ENCODE results near the gene CHAD. TPM values are rescaled to one million over a fixed set of nuclear protein-coding genes. Genes with fewer than 3 reads are reported as not detected.
"Not testable (repeated sequence)": the region's sequence is repeated elsewhere in the genome, so short reads cannot be mapped to it uniquely, and the experiment has no call there.

The CHAD gene
- total and polyA plus RNA-seq, 2 donors (not counting 1 experiment from before 2014, with no cell fraction given): 3.5 to 4.4 TPM

DNA sequence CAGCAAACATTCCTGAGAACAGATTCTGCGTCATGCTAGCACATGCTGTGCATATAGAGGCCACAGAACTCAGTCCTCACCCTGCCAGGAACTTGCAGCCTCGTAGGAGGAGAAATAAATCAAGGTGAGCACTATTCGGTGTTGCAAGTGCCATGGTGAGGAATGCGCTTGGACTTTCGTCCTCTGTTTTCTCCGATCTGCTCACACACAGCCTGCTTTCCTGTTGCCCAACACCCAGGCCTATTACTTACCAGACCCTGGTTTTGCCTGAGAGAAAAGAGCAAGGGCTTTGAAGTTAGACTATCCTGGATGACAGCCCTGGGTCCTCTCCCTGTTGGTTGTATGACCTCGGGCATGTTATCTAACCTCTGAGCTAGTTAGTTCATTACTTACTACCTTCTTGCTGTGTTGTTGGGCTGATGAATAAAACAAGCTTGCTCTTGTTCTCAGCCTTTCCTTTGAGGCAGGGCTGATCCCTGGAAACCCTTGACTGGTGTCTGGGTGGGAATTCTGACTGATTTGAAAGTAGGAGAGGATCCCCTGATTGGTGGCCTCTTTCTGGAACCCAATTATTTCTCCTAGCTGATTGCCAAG is 39.8 kb downstream of the CHAD start:
- no peaks in the 10 kb centered on the region for H3K27me3 ChIP-seq (replicated peaks in 1 of 4; ENCODE audit: control extremely low read depth in 1 of 4, control insufficient read depth in 3 of 4, insufficient read depth in 4 of 4, low read length in 3 of 4)
- H3K4me3 ChIP-seq (ENCODE audit: control extremely low read depth in 1 of 5, extremely low read depth in 1 of 5, insufficient read depth in 1 of 5, low read depth in 2 of 5, low read length in 4 of 5): no peak overlapping the region
- ChIA-PET POLR2A (no interaction called here), CTCF (interaction anchor here (0.5 to 1.7 kb wide), 3 partner anchors 21 to 194 kb away, joined by 3 to 7 read pairs (median 3); partner anchors contain the start of gene LRRC59)
- intact Hi-C loops (cut with micrococcal nuclease): loop anchor here (10.0 kb wide), 1 partner anchor 54 kb away; the partner anchor contains the start of genes EME1 and MRPL27
- H3K9me3 ChIP-seq (ENCODE audit: control extremely low read depth in 1 of 3, control insufficient read depth in 2 of 3, insufficient read depth in 1 of 3, low read length in 2 of 3): no peaks in the 10 kb centered on the region
- H2AFZ ChIP-seq (ENCODE audit: insufficient read depth, low read depth, low read length, poor library complexity, severe bottlenecking): no peak overlapping the region
- H4K20me1 ChIP-seq (ENCODE audit: control insufficient read depth, insufficient read depth, low read length, poor library complexity, severe bottlenecking): no peaks in the 10 kb centered on the region
- peaks cover 19 to 30% of the 10 kb centered on the region in 2 donors for H3K4me1 ChIP-seq (ENCODE audit: control insufficient read depth in 2 of 2, insufficient read depth in 2 of 2, low read length in 2 of 2)
- H3K4me2 ChIP-seq (replicated peaks; ENCODE audit: low read depth, low read length, poor library complexity, severe bottlenecking): no peak overlapping the region
- no peak for DNase-seq
- H3K4me3 Mint-ChIP-seq: no peak overlapping the region
- 100% methylated on average over 3 of the region's 7 CpGs for WGBS (ENCODE audit: insufficient coverage)
- H3K9ac ChIP-seq (ENCODE audit: low read length): no peak overlapping the region
- ATAC-seq (ENCODE audit: low read depth): no peak
- no peaks in the 10 kb centered on the region for H3K9me3 Mint-ChIP-seq (ENCODE audit: insufficient read depth)
- H3K4me1 Mint-ChIP-seq: peaks cover 36% of the 10 kb centered on the region
- no peak overlapping the region for H3K27ac Mint-ChIP-seq
- peaks cover 0 to 7% of the 10 kb centered on the region in 2 experiments for H3K36me3 ChIP-seq (replicated peaks in 1 of 2; ENCODE audit: control extremely low read depth in 1 of 2, control insufficient read depth in 1 of 2, extremely low read depth in 1 of 2, insufficient read depth in 2 of 2, low read length in 1 of 2)
- no peaks in the 10 kb centered on the region for H3K27me3 Mint-ChIP-seq
- H3K79me2 ChIP-seq (ENCODE audit: control insufficient read depth, insufficient read depth, low read length): peaks cover 34% of the 10 kb centered on the region
- H3K27ac ChIP-seq (ENCODE audit: low read length in 2 of 2): no peak overlapping the region
- TF ChIP-seq, protein P1, sequence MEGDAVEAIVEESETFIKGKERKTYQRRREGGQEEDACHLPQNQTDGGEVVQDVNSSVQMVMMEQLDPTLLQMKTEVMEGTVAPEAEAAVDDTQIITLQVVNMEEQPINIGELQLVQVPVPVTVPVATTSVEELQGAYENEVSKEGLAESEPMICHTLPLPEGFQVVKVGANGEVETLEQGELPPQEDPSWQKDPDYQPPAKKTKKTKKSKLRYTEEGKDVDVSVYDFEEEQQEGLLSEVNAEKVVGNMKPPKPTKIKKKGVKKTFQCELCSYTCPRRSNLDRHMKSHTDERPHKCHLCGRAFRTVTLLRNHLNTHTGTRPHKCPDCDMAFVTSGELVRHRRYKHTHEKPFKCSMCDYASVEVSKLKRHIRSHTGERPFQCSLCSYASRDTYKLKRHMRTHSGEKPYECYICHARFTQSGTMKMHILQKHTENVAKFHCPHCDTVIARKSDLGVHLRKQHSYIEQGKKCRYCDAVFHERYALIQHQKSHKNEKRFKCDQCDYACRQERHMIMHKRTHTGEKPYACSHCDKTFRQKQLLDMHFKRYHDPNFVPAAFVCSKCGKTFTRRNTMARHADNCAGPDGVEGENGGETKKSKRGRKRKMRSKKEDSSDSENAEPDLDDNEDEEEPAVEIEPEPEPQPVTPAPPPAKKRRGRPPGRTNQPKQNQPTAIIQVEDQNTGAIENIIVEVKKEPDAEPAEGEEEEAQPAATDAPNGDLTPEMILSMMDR (IDR thresholded peaks at IDR 0.05): no peak
- TF ChIP-seq EZH2 (IDR thresholded peaks at IDR 0.05; ENCODE audit: borderline replicate concordance, insufficient read depth, low read depth, low read length, poor library complexity, severe bottlenecking): no peak

DNA sequence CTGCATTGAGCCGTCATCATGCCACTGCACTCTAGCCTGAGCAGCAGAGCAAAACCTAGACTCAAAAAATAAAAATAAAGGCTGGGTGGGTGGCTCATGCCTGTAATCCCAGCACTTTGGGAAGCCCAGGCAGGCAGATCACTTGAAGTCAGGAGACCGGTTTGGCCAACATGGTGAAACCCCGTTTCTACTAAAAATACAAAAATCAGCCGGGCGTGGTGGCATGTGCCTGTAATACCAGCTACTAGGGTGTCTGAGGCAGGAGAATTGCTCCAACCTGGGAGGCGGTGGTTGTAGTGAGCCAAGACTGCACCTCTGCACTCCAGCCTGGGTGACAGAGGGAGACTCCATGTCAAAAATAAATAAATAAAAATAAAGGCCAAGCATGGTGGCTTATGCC is 40.6 kb downstream of the CHAD start:
- H3K36me3 ChIP-seq (replicated peaks in 1 of 2; ENCODE audit: control extremely low read depth in 1 of 2, control insufficient read depth in 1 of 2, extremely low read depth in 1 of 2, insufficient read depth in 2 of 2, low read length in 1 of 2); H3K4me3 ChIP-seq (ENCODE audit: control extremely low read depth in 1 of 5, extremely low read depth in 1 of 5, insufficient read depth in 1 of 5, low read depth in 2 of 5, low read length in 4 of 5); CTCF ChIA-PET; H3K27me3 Mint-ChIP-seq; POLR2A ChIA-PET; H3K27ac ChIP-seq (ENCODE audit: low read length in 2 of 2); H2AFZ ChIP-seq (ENCODE audit: insufficient read depth, low read depth, low read length, poor library complexity, severe bottlenecking); ATAC-seq (ENCODE audit: low read depth); H3K27me3 ChIP-seq (replicated peaks in 1 of 4; ENCODE audit: control extremely low read depth in 1 of 4, control insufficient read depth in 3 of 4, insufficient read depth in 4 of 4, low read length in 3 of 4); H3K9me3 Mint-ChIP-seq (ENCODE audit: insufficient read depth); H4K20me1 ChIP-seq (ENCODE audit: control insufficient read depth, insufficient read depth, low read length, poor library complexity, severe bottlenecking); DNase-seq; H3K9ac ChIP-seq (ENCODE audit: low read length); H3K9me3 ChIP-seq (ENCODE audit: control extremely low read depth in 1 of 3, control insufficient read depth in 2 of 3, insufficient read depth in 1 of 3, low read length in 2 of 3): not testable (repeated sequence)
- Histone ChIP-seq H3K4me1 (ENCODE audit: control insufficient read depth in 2 of 2, insufficient read depth in 2 of 2, low read length in 2 of 2) (peaks cover 19 to 30% of the 10 kb centered on the region in 2 donors), H3K79me2 (ENCODE audit: control insufficient read depth, insufficient read depth, low read length) (peaks cover 34% of the 10 kb centered on the region), H3K4me2 (replicated peaks; ENCODE audit: low read depth, low read length, poor library complexity, severe bottlenecking) (peak overlapping the region; percentile 96)
- Mint-ChIP-seq H3K4me3 (peak overlapping the region; percentile 23), H3K4me1 (peaks cover 40% of the 10 kb centered on the region), H3K27ac (peak overlapping the region; percentile 5)
- intact Hi-C loops (cut with micrococcal nuclease): loop anchor here (10.0 kb wide), 1 partner anchor 53 kb away; the partner anchor contains the start of genes EME1 and MRPL27
- WGBS (ENCODE audit: insufficient coverage): 67% methylated on average over 1 of the region's 6 CpGs
